NT2/D1 (cell line): ENCODE data around the gene CORIN.

ENCODE experiments used
- SUZ12 ChIP-seq: IDR thresholded peaks from 2 replicates; pipeline ENCODE4 v1.6.1; 2011; ENCODE audit not compliant: insufficient read length, insufficient read depth; ENCODE audit errors: extremely low read depth
- YY1 ChIP-seq: IDR thresholded peaks from 2 replicates; pipeline ENCODE4 v1.6.1; 2011; ENCODE audit not compliant: insufficient read length, insufficient read depth
- ZNF274 ChIP-seq: IDR thresholded peaks from 2 replicates; pipeline ENCODE4 v1.6.1; 2011; ENCODE audit warnings: mild to moderate bottlenecking, low read depth, low read length

DNA sequence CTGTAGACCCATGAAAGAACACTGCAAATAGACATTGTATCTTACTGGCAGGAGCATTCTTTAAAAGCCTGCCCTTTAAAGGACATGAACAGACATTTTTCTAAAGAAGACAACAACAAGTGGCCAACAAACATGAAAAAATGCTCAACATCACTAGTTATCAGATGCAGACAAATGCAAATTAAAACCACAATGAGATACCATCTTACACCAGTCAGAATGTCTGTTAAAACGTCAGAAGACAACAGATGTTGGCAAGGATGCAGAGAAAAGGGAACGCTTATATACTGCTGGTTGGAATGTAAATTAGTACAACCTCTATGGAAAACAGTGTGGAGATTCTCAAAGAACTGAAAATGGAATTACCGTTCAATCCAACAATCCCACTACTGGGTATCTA lies 275.6 kb downstream of the CORIN start:
- TF ChIP-seq SUZ12: no peak
- TF ChIP-seq ZNF274: no peak
- TF ChIP-seq YY1: no peak
